ENCODE results near the gene STAB2. TPM values are rescaled to one million over a fixed set of nuclear protein-coding genes. Genes with fewer than 3 reads are reported as not detected.
"Not testable (repeated sequence)": the region's sequence is repeated elsewhere in the genome, so short reads cannot be mapped to it uniquely, and the experiment has no call there.

Gene STAB2
- total RNA-seq, 1 donor from 2014 or later: not detected

- peaks cover 4% of the 10 kb centered on the region for H3K9me3 Mint-ChIP-seq
- no peaks in the 10 kb centered on the region for H3K36me3 Mint-ChIP-seq
- TF ChIP-seq, protein P1, sequence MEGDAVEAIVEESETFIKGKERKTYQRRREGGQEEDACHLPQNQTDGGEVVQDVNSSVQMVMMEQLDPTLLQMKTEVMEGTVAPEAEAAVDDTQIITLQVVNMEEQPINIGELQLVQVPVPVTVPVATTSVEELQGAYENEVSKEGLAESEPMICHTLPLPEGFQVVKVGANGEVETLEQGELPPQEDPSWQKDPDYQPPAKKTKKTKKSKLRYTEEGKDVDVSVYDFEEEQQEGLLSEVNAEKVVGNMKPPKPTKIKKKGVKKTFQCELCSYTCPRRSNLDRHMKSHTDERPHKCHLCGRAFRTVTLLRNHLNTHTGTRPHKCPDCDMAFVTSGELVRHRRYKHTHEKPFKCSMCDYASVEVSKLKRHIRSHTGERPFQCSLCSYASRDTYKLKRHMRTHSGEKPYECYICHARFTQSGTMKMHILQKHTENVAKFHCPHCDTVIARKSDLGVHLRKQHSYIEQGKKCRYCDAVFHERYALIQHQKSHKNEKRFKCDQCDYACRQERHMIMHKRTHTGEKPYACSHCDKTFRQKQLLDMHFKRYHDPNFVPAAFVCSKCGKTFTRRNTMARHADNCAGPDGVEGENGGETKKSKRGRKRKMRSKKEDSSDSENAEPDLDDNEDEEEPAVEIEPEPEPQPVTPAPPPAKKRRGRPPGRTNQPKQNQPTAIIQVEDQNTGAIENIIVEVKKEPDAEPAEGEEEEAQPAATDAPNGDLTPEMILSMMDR (IDR thresholded peaks at IDR 0.05; ENCODE audit: unreplicated experiment): no peak
- H3K4me3 Mint-ChIP-seq: no peak overlapping the region
- H3K4me1 Mint-ChIP-seq: no peaks in the 10 kb centered on the region
- peaks cover 36% of the 10 kb centered on the region for H3K27me3 Mint-ChIP-seq (ENCODE audit: low read depth)
- no peak overlapping the region for H3K27ac Mint-ChIP-seq
- no peak for DNase-seq (ENCODE audit: low spot score in 2 of 2, unreplicated experiment in 2 of 2)
Measured at GRCh38 chr12:103647267-103647666, 60.2 kb downstream of the STAB2 start.

- DNase-seq (ENCODE audit: low spot score in 2 of 2, unreplicated experiment in 2 of 2): no peak
- Mint-ChIP-seq H3K36me3 (no peaks in the 10 kb centered on the region), H3K9me3 (no peaks in the 10 kb centered on the region), H3K27me3 (ENCODE audit: low read depth) (peaks cover 46% of the 10 kb centered on the region), H3K27ac (no peak overlapping the region), H3K4me3 (no peak overlapping the region), H3K4me1 (no peaks in the 10 kb centered on the region)
- TF ChIP-seq, protein P1 (IDR thresholded peaks at IDR 0.05; ENCODE audit: unreplicated experiment): no peak
Measured at GRCh38 chr12:103652808-103653207, 65.7 kb downstream of the STAB2 start.

DNA sequence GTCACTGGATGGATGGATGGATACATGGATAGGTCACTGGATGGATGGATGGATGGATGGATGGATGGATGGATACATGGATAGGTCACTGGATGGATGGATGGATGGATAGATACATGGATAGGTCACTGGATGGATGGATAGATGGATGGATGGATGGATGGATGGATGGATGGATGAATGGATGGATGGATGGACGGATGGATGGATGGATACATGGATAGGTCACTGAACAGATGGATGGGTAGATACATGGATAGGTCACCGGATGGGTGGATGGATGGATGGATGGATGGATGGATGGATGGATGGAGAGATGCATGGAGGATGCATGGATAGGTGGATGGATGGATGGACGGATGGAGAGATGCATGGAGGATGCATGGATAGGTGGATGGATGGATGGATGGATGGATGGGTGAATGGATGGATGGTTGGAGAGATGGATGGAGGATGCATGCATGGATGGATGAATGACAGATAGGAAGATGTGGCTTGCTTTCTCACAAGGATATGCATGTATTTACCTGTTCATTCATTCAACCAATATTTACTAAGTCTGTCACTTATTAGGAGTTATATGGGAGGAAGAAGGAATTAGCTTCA, 66.6 kb downstream of the STAB2 start:
- DNase-seq (ENCODE audit: low spot score in 2 of 2, unreplicated experiment in 2 of 2); H3K4me3 Mint-ChIP-seq; H3K4me1 Mint-ChIP-seq; H3K27ac Mint-ChIP-seq; H3K36me3 Mint-ChIP-seq; H3K9me3 Mint-ChIP-seq: not testable (repeated sequence)
- peaks cover 49% of the 10 kb centered on the region for H3K27me3 Mint-ChIP-seq (ENCODE audit: low read depth)

DNA sequence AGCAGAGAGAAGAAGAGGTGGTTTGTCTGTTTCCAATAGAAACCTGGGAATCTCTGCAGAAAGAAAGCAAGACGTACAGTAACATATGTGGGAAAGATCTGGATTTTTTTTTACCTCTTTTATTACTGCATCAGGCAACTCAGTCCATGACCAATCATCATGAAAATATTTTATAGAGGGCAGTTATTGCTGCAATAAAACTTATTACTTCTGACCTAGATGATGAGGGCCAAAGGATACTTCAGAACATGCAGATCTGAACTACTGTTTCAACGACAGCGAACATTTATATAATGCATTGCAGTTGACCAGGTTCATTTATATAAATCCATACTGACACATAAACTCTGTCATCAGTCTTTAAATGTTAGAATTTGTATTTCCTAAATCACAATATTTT, 67.7 kb downstream of the STAB2 start:
- TF ChIP-seq, protein P1 (IDR thresholded peaks at IDR 0.05; ENCODE audit: unreplicated experiment): no peak
- H3K4me1 Mint-ChIP-seq: no peaks in the 10 kb centered on the region
- no peak overlapping the region for H3K27ac Mint-ChIP-seq
- H3K4me3 Mint-ChIP-seq: no peak overlapping the region
- no peaks in the 10 kb centered on the region for H3K9me3 Mint-ChIP-seq
- no peaks in the 10 kb centered on the region for H3K36me3 Mint-ChIP-seq
- H3K27me3 Mint-ChIP-seq (ENCODE audit: low read depth): peaks cover 51% of the 10 kb centered on the region
- no peak for DNase-seq (ENCODE audit: low spot score in 2 of 2, unreplicated experiment in 2 of 2)

- no peak for DNase-seq (ENCODE audit: low spot score in 2 of 2, unreplicated experiment in 2 of 2)
- Mint-ChIP-seq H3K4me1 (no peaks in the 10 kb centered on the region), H3K27ac (no peak overlapping the region), H3K9me3 (no peaks in the 10 kb centered on the region), H3K27me3 (ENCODE audit: low read depth) (peaks cover 65% of the 10 kb centered on the region), H3K4me3 (no peak overlapping the region), H3K36me3 (no peaks in the 10 kb centered on the region)
- TF ChIP-seq, protein P1 (IDR thresholded peaks at IDR 0.05; ENCODE audit: unreplicated experiment): no peak
Measured at GRCh38 chr12:103656291-103656690, 69.2 kb downstream of the STAB2 start.

DNA sequence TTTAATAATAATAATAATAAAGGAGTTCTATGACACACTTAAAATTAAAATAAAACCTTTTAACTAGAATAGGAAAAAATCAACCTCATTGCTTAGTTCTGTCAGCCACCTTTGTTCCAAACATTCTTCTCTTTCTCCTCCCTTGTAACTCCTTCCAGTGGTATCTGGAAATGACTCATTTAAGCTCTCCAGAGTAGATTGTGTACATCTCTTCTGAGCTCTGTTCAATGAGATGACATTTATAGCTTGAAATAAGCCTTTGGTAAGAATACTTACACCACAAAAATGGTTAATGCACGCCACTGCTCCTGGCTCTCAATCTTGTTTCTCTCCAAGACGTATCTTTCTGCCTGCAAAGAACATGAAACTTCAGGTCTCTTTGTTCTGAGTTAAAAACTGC, 70.3 kb downstream of the STAB2 start:
- H3K4me3 Mint-ChIP-seq: no peak overlapping the region
- no peaks in the 10 kb centered on the region for H3K4me1 Mint-ChIP-seq
- H3K36me3 Mint-ChIP-seq: no peaks in the 10 kb centered on the region
- peaks cover 70% of the 10 kb centered on the region for H3K27me3 Mint-ChIP-seq (ENCODE audit: low read depth)
- DNase-seq (ENCODE audit: low spot score in 2 of 2, unreplicated experiment in 2 of 2): no peak
- TF ChIP-seq, protein P1 (IDR thresholded peaks at IDR 0.05; ENCODE audit: unreplicated experiment): no peak
- H3K27ac Mint-ChIP-seq: no peak overlapping the region
- no peaks in the 10 kb centered on the region for H3K9me3 Mint-ChIP-seq

Data from mesothelial cell of epicardium (in vitro differentiated cells).